ENCODE measurements around the gene PRR20B.
"Not testable (repeated sequence)": the region's sequence is repeated elsewhere in the genome, so short reads cannot be mapped to it uniquely, and the experiment has no call there.

The PRR20B gene

GRCh38 chr13:57147188-57147587 is at the start of gene PRR20B:
Gene PRR20B, plus strand, starts transcription at chr13:57147488. Its CDS starts 387 bp downstream, at chr13:57147875.
- not testable (repeated sequence) for DNase-seq (ENCODE audit: low spot score)

GRCh38 chr13:57114945-57115344 is 32.3 kb upstream of the PRR20B start:
- no peak for DNase-seq (ENCODE audit: low spot score)
- no peak for TF ChIP-seq CTCF (IDR thresholded peaks at IDR 0.05; ENCODE audit: extremely low read depth, missing control alignments)

GRCh38 chr13:57123681-57124080 is 23.6 kb upstream of the PRR20B start:
- DNase-seq (ENCODE audit: low spot score), result no peak
- TF ChIP-seq CTCF (IDR thresholded peaks at IDR 0.05; ENCODE audit: extremely low read depth, missing control alignments), result no peak

- no peak for TF ChIP-seq CTCF (IDR thresholded peaks at IDR 0.05; ENCODE audit: extremely low read depth, missing control alignments)
- no peak for DNase-seq (ENCODE audit: low spot score)
These were observed 18.4 kb upstream of the PRR20B start for GRCh38 chr13:57128909-57129308.

- DNase-seq (ENCODE audit: low spot score), result no peak
- TF ChIP-seq CTCF (IDR thresholded peaks at IDR 0.05; ENCODE audit: extremely low read depth, missing control alignments), result no peak
These were observed 11.2 kb upstream of the PRR20B start for GRCh38 chr13:57136093-57136492.

GRCh38 chr13:57137585-57137984 is 9.7 kb upstream of the PRR20B start:
- no peak for DNase-seq (ENCODE audit: low spot score)
- no peak for TF ChIP-seq CTCF (IDR thresholded peaks at IDR 0.05; ENCODE audit: extremely low read depth, missing control alignments)

GRCh38 chr13:57138988-57139387 is 8.3 kb upstream of the PRR20B start:
- DNase-seq (ENCODE audit: low spot score), result no peak
- TF ChIP-seq CTCF (IDR thresholded peaks at IDR 0.05; ENCODE audit: extremely low read depth, missing control alignments), result no peak

GRCh38 chr13:57139781-57140180 is 7.5 kb upstream of the PRR20B start:
- not testable (repeated sequence) for DNase-seq (ENCODE audit: low spot score)

GRCh38 chr13:57140235-57140968 is 6.9 kb upstream of the PRR20B start, which contains the start of gene PRR20A:
Gene PRR20A, plus strand, starts transcription at chr13:57140918. Its CDS starts 387 bp downstream, at chr13:57141305.
- DNase-seq (ENCODE audit: low spot score), result not testable (repeated sequence)

GRCh38 chr13:57148106-57148505 is 818 bp downstream of the PRR20B start:
- DNase-seq (ENCODE audit: low spot score), result not testable (repeated sequence)

- DNase-seq (ENCODE audit: low spot score), result not testable (repeated sequence)
These were observed 6.5 kb downstream of the PRR20B start, which contains the start of gene PRR20C for GRCh38 chr13:57153761-57154160. Gene PRR20C, plus strand, starts transcription at chr13:57154061. Its CDS starts 387 bp downstream, at chr13:57154448.

- not testable (repeated sequence) for DNase-seq (ENCODE audit: low spot score)
These were observed 13.0 kb downstream of the PRR20B start, which contains the start of gene PRR20D for GRCh38 chr13:57160332-57160731. Gene PRR20D, plus strand, starts transcription at chr13:57160632. Its CDS starts 387 bp downstream, at chr13:57161019.

GRCh38 chr13:57166897-57167296 is 19.6 kb downstream of the PRR20B start, which contains the start of gene PRR20E:
Gene PRR20E, plus strand, starts transcription at chr13:57167197. Its CDS starts 387 bp downstream, at chr13:57167584.
- not testable (repeated sequence) for DNase-seq (ENCODE audit: low spot score)
